ENCODE measurements around the gene GRB2.
A peak's percentile ranks its signal among the peaks of the same experiment; 100 is the strongest.

The GRB2 gene

GRCh38 chr17:75412455-75413317, 7.2 kb upstream of the GRB2 start:
- peak; percentile 70 for DNase-seq

GRCh38 chr17:75411328-75412067, 6.0 kb upstream of the GRB2 start:
- DNase-seq, result no peak

GRCh38 chr17:75410141-75410540, 4.7 kb upstream of the GRB2 start:
- DNase-seq, result no peak

GRCh38 chr17:75407655-75408352, 2.3 kb upstream of the GRB2 start:
- DNase-seq, result no peak

GRCh38 chr17:75406222-75406615, 741 bp upstream of the GRB2 start:
- DNase-seq, result peak; percentile 14

GRCh38 chr17:75404731-75405364, 630 bp downstream of the GRB2 start:
- peak; percentile 30 for DNase-seq

- DNase-seq, result peak; percentile 62
Measured at GRCh38 chr17:75404223-75404730, 1.2 kb downstream of the GRB2 start.

- DNase-seq, result no peak
Measured at GRCh38 chr17:75403131-75403530, 2.3 kb downstream of the GRB2 start.

- no peak for DNase-seq
Measured at GRCh38 chr17:75402026-75402425, 3.5 kb downstream of the GRB2 start.

GRCh38 chr17:75400326-75400939, 5.0 kb downstream of the GRB2 start:
- DNase-seq, result no peak

- DNase-seq, result no peak
Measured at GRCh38 chr17:75398279-75398678, 7.2 kb downstream of the GRB2 start.

- no peak for DNase-seq
Measured at GRCh38 chr17:75397217-75397616, 8.3 kb downstream of the GRB2 start.

- DNase-seq, result no peak
Measured at GRCh38 chr17:75396796-75397195, 8.7 kb downstream of the GRB2 start.

GRCh38 chr17:75396025-75396424, 9.5 kb downstream of the GRB2 start:
- DNase-seq, result no peak

- DNase-seq, result no peak
Measured at GRCh38 chr17:75394332-75394918, 11.1 kb downstream of the GRB2 start.

GRCh38 chr17:75393523-75394331, 11.8 kb downstream of the GRB2 start:
- peak; percentile 98 for DNase-seq

GRCh38 chr17:75392559-75392958, 12.9 kb downstream of the GRB2 start:
- DNase-seq, result no peak

- DNase-seq, result no peak
Measured at GRCh38 chr17:75390982-75391381, 14.5 kb downstream of the GRB2 start.

- DNase-seq, result no peak
Measured at GRCh38 chr17:75388476-75389030, 16.9 kb downstream of the GRB2 start.

GRCh38 chr17:75387771-75388170, 17.7 kb downstream of the GRB2 start:
- no peak for DNase-seq

- DNase-seq, result no peak
Measured at GRCh38 chr17:75386430-75386829, 19.0 kb downstream of the GRB2 start.

Measured in NCI-H1092 treated with DMSO at 0.1 percent for 48 hours (cell line).